HG03521 (cell line): Measurements from ENCODE around the gene TARS2.

Experiments used
- ATAC-seq: cut with Tn5 transposase; IDR thresholded peaks from one replicate; pipeline ENCODE4 v1.9.1; 2021; ENCODE audit warnings: mild to moderate bottlenecking, moderate library complexity; ENCODE audit not compliant: unreplicated experiment

The TARS2 gene

DNA sequence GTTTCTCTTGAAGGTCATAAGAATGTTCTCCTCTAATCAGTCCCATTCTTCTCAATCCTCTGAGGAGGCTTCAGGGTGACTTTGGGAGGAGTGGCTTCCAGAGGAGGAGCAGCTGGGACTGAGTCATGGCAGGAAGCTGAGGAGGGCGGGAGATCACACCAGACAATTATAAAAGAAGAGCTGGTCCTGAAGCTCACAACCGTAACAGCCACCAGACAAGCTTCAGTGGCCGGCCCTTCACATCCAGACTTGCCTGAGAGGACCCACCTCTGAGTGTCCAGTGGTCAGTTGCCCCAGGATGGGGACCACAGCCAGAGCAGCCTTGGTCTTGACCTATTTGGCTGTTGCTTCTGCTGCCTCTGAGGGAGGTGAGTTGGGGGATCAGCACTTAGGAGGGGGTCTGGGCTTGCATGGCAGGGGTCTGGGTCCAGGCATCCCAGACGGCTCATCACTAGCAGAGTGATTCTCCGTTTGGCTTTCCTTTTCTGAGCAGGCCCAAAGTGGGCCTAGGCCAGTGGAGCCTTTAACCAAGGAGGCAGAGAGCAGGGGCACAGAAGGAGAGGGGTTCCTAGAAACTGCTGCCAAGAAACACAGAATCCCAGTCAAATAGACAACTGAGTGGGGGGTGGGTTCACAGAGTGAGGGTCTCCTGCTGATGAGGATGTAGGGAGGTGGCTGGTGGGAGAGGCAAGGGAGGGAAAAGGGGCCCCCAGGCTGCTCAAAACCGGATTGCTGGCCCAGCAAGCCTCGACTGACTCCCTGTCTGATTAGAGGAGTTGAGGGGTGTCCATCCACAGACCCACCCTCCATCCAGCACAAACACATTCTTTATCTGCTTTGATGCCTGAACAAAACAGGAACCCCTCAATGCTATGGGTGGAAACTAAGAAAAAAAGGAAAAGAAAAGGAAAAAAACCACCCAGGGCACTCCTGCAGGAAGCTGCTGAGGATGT is 21.0 kb downstream of the TARS2 start, which contains the start of gene ECM1:
TSS of gene ECM1 (plus strand) at position 198 of the 953 bp plus-strand sequence. CDS start at position 299, 101 bp downstream.
- no peak for ATAC-seq

DNA sequence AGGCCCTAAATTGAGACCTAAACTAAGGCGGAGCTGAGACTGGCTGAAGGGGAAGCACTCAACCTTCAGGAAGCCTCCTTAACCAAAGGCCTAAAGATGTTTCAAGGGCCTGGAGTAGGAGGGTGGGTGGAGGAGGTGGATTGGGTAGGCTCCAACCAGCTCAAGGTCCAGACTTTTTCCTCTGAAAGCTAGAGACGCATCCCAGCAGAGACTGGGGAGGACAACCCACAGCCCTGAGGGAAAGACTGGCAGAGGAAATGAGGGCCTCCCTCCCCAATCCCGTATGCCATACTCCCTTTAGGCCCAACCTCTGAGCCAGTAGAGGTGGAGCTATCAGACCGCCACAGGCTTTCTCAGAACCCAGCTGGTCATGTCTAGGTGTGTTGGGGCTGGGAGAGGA is 21.8 kb downstream of the TARS2 start:
- no peak for ATAC-seq

DNA sequence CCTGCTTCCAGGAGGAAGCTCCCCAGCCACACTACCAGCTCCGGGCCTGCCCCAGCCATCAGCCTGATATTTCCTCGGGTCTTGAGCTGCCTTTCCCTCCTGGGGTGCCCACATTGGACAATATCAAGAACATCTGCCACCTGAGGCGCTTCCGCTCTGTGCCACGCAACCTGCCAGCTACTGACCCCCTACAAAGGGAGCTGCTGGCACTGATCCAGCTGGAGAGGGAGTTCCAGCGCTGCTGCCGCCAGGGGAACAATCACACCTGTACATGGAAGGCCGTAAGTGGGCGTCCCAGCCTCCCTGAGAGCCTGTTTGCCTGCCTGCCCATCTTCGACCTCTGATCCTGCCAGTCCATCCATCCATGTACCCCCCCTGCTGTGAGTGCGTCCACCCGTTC is 24.3 kb downstream of the TARS2 start:
- ATAC-seq = no peak

DNA sequence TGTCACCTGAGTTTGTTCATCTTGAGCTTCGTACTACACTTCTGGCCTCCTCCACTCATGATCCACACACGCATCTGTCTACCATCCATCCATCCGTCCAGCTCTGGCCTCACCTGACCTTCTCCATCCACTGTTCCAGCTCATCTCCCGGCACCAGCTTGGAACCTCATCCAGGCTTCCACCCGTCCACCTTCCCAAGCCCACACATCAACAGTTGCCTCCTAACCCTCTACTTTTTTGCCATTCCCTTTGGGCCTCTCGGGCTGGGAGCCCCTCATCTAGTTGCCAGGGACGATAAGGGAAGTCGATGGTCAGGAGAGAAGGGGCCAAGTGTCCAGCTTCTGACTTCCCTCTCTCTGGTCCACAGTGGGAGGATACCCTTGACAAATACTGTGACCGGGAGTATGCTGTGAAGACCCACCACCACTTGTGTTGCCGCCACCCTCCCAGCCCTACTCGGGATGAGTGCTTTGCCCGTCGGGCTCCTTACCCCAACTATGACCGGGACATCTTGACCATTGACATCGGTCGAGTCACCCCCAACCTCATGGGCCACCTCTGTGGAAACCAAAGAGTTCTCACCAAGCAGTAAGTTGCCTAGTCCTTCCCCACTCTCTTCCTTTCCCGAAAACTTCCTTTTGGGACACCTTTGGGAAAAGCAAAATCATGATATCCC is 24.9 kb downstream of the TARS2 start:
- no peak for ATAC-seq

DNA sequence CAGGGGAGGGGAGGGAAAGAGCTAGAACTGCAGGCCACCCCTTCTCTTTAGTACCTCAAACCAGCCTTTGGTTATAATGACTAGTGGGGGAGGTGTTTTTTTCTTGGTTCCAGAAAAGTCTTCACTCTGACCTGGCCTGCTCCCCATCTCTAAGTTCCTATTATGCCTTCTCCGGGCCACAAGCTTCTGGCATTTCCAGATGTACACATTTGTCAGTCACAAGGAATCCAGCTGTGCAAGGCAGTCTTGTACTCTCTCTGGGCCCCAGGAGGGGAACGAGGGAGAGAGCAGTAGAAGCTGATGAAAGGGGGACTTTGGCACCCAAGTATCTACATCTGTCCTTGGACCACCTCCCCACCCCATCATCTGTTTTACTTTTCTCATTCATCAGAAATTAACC is 25.6 kb downstream of the TARS2 start:
- no peak for ATAC-seq

DNA sequence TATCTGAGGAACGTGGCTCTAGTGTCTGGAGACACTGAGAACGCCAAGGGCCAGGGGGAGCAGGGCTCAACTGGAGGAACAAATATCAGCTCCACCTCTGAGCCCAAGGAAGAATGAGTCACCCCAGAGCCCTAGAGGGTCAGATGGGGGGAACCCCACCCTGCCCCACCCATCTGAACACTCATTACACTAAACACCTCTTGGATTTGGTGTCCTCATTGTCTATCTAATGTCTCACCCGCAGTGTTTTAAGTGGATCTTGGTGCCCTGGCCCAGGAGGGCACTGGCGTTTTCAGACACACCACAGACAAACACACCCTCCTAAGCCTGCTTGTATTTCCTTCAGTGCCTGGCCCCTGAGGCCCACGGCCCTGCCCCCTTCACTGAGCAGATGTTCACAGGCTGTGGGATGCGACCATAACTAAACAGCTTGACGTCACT is 26.2 kb downstream of the TARS2 start:
- ATAC-seq = no peak

DNA sequence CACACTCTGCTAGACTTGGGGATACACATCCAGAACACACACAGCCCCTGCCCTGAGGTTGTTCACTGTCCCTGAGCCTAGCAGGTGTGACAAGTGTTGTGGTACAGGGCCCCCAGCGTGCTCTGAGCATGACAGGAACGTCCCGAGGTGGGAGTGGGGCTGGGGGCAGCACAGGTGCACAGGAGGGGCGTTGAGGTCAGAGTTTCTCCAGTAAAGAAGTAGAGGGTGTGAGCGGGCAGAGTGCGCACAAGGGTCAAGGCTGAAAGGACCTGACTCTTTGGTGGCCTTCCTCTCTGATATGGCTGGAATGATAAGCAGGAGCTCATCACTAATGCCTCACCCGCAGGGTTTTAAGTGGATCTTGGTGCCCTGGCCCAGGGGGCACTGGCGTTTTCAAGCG is 27.0 kb downstream of the TARS2 start:
- ATAC-seq = no peak

DNA sequence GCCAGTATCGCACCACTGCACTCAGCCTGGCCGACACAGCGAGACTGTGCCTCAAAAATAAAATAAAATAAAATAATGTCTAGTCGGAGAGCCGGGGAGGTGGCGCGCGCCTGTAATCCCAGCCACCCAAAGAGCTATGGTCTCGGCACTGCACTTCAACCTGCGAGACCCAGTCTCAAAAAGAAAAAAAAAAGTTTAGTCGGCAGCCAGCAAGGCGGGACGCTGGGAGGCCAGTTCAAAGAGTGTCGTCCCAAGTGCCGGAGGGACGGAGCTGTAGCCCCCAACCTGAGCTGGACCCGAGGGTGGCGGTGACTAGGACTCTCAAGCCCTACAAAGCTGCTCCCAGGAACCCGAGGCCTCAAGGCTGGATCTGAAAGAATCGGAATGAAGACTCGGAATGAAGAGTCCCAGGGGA is 27.7 kb downstream of the TARS2 start:
- ATAC-seq = no peak

DNA sequence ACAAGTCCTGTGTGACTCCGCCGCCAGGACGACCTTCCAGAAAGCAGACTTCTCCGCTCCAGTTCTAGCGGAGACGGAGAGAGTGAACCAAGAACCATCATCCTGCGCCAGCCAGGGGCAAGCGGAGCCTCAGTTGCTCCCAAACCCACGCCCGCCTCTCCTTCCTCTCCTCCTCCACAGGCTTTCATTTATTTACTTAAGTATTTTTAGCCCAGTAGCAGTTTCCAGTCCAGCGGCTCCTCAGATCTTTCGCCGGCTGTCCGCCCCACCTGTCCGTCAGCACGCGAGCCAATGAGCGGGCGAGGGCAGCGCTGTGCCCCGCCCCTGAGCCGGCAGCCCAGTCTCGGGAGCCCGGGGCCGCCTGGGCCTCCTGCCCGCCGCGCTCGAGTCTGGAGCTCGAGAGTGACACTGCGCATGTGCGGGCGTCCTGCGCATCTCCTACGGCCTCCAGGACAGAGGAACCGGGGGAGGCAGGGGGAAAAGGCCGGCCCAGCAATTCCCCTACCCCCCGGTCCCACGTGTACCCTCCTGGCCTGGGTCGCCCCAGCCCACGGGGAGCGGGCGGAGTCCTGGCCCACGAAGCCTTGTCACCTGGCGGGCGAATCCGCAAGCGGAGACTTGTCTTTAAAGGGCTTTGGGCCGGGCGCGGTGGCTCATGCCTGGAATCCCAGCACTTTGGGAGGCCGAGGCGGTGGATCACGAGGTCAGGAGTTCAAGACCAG is 28.3 kb downstream of the TARS2 start, which contains the start of gene FALEC:
TSS of gene FALEC (plus strand) at position 425 of the 722 bp plus-strand sequence.
- peak; percentile 97 for ATAC-seq

DNA sequence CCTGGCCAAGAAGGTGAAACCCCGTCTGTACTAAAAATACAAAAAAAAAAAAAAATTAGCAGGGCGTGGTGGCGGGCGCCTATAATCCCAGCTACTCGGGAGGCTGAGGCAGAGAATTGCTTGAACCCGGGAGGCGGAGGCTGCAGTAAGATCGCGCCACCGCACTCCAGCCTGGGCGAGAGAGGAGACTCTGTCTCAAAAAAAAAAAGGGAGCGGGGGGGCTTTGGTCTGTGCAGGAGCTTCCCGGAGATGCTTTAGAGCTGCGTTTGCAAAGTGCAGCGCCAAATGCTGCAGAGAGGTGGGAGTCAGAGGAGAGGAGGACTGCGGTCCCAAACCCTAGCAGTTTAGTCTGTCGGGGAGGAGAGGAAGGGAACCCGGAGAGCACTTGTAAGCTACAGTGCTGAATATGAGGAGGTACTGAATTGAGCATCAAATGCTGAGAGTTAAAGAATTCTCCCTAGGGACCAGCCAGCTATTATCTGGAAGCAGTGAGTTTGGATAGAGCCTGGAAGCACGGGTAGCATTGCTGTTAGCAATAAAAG is 28.9 kb downstream of the TARS2 start:
- ATAC-seq = no peak

DNA sequence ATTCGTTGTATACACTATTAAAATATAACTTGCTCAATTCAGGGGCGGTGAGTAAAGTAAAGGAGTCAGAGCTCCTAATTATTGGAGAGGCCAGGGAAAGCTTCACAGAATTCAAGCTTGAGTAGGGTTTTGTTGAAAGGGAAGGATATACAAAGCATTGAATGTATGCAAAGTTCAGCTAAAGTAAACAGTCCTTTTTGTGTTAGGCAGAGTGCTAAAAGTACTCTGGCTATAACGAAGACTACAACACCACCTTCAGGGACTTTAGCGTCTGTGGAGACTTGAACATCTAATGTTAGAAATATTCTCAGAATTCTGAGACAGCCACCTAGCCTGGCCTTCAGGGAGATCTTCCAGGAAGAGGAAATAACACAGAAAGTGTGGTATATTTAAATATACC is 29.4 kb downstream of the TARS2 start:
- ATAC-seq = no peak

DNA sequence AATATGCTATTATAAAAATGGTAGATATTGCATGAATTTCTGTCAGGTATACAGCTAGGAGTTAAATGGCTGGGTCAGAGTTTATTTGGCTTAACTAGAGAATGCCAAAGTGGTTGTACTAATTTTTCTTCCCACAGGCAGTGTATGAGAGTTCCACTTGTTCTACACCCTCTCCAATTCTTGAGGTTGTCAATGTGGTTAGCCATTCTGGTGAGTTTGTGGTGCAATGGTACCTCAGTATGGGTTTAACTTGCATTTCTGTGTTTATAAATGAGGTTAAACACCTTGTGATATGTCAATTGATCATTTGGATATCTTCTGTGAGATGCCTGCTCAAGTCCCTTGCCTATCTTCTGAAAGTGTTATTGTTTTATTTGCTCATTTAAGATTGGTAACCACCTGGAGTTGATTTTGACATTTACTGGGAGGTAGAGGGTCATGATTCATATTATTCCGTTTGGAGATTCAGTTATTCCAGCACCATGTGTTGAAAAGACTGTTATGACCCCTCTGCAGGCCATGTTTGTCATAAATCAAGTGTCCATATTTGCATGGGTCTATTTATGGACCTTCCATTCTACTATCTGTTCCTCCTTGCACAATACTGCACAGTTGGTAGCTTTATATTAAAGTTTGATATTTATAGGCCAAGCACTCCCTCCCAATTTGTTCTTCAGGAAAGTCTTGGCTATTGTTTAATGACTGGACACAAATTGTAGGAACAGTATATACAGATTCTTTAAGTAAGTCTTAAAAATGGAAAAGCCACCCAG is 34.2 kb downstream of the TARS2 start:
- ATAC-seq = no peak

DNA sequence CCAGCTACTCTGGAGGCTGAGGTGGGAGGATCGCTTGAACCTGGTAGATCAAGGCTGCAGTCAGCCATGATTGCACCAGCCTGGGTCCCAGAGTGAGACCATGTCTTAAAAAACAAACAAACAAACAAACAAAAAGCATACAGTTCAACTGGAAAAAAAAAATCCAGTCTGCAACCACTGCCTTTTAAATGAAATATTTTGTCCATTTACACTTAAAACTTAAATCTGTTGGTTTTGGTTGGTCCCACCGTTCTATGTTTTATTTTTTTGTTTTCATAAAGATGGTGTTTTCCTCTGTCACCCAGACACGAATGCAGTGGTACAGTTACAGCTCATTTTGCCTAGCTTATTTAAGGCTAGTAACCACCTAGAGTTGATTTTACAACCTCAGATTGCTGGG is 38.1 kb downstream of the TARS2 start:
- no peak for ATAC-seq

DNA sequence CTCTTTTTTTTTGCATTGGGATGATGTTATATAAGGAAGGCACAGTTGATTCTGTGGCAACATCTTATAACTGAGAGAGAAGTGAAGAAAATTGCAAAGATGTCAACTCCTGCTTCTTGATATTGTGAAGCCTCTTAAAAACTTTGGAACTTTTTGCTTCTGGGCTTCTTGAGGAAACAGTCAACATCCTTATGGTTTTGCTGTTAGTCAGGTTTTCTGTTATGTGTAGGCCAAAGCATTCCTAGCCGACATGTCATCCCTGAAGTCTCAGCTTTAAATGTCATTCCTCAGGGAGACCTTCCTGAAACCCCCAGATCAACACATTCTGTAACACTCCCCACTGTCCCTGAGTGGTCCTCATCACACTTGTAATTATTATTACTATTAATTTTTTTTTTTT is 41.0 kb downstream of the TARS2 start:
- no peak for ATAC-seq

DNA sequence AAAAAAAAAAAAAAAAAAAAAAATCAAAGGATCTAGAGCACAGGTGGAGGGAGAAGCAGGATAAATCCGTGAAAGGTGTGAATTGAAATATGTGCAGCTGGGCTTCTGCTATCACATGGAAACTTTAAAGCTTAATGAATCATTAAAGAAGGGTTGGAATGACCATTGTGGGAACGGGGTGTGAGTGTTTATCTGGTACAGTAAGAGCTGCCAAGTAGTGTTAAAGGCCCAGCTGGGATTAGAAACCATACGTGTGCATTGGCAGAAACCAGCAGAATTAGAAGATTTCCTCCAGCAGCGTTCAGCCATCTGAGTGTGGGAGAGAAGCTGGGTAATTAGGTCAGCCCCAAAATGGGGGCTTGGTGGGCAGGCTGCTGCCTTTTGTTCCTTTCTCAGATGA is 41.8 kb downstream of the TARS2 start:
- no peak for ATAC-seq

DNA sequence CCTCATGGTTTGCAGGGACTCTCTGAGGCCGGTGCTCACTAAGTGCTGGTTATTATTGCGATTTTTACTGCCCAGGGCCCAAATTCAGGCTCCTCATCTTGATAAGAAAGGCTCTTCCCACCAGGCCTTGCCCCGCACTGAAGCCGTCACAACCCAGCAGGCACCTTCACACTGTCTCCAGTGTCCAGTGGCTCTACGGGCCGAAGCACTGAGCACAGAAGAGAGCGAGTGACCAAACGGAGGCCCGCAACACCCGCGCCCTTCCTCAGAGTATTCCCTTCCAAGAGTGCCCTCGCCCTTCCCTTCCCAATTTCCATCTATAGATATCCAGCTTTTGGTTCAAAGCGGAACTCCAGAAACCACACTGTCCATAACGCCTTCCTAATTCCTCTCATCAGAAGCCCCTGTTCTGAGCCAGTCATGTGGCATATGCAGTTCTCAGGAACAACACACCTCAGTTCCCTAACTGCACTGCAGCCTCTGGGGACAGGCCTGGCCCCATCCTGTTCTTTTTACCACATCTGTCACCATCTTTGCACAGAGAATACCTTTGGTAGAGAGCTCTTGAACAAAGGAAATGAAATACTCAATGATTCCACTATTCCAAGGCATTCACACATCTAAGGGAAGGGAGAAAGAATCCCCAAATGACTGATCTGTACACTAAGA is 43.4 kb downstream of the TARS2 start:
- ATAC-seq = no peak

DNA sequence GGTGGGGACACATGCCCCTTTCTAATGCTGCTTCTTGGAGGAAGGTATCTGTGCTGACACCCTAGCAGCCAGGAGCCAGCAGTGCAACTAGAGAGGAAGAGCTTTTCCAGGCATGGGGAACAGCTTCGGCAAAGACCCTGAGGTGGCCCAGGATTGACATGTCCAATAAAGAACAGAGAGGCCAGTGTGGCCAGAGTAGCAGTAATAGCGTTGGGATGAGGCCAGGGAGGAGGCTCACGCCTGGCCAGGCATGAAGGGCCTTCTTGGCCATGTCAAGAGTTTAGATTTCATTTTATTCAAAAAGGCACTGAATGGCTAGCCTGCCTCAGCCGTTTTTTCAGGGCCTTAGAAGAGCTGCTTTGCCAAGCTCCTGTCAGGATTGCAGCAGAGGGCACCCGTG is 45.6 kb downstream of the TARS2 start:
- no peak for ATAC-seq

DNA sequence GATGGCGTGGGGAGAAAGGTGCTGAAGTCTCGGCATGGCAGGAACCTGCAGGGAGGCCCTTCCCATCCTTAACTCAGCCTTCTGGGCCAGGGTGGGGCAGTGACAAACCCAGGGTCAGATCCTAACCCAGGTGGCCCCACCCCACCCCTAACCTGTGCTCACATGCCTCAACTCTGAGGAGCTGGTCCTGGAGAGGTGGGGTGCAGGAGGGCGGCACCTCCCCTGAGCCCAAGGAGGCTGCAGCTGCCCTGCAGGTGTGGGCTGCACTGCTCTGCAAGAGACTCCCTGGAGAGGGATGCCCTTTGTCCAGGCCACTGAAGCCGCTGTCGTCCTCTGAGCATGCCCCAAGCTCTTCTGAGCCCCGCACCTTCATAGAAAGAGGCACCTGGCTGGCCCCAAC is 46.8 kb downstream of the TARS2 start:
- ATAC-seq = no peak

DNA sequence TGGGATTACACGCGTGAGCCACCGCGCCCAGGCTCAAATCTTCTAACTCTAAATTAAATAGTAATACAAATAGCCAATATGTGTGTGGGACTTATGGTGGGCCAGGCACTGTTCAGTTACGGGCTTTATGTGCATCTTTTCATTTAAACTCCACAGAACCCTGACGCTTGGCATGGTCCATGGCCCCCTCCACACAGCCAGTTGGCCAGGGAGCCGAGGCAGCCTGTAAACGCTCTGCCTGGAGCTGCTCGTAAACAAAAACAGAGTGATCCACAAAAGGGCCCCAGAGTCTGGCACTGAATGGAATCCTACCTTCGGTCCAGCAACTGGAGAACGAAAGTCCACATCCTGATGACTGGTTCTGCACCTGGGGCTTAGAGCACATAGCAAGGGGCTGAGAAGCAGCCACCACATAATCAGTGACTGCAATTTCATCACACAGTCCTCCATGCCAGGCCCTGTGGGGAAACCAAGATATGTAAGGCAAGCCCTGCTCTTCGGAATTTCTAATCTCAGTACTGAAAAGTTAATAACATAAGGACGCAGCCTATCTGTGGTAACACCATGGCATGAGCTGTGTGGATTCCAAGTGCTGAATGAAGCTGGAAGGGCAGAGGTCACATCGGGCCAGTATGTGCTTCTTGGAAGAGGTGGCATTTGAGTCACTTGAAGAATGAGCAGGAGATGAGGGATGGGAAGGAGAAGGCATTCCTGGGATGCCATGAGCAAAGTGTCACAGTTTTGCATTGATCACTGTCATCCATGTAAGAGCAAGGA is 48.5 kb downstream of the TARS2 start:
- ATAC-seq = no peak
